K562 (cell line): ENCODE results near the gene ACLY. TPM values are rescaled to one million over a fixed set of nuclear protein-coding genes. Genes with fewer than 3 reads are reported as not detected.

ENCODE experiments used
- FIP1L1 ChIP-seq: fragments of 200-400 bp; formaldehyde crosslinking; IDR thresholded peaks from 2 replicates; pipeline ENCODE4 v1.6.1; 2018; ENCODE audit warnings: mild to moderate bottlenecking, low read depth, low read length; ENCODE audit not compliant: poor library complexity, severe bottlenecking
- FOXM1 ChIP-seq, 2 experiments: fragments of 450-650 bp in 1 of 2; sonication (generic) in 1 of 2; formaldehyde crosslinking in 1 of 2; IDR thresholded peaks; 2 replicates each; pipeline versions ENCODE4 v1.6.1 to v1.9.0; 2017 to 2022; ENCODE audit warnings: low read depth in 2 of 2, mild to moderate bottlenecking in 2 of 2, missing genetic modification reagents in 1 of 2, moderate library complexity in 1 of 2
- GABPB1 ChIP-seq: sonication (generic); formaldehyde crosslinking; IDR thresholded peaks from 2 replicates; pipeline ENCODE4 v1.8.0; 2022; ENCODE audit warnings: mild to moderate bottlenecking, missing genetic modification reagents
- HCFC1 ChIP-seq: IDR thresholded peaks from 2 replicates; pipeline ENCODE4 v1.6.1; 2012; ENCODE audit warnings: low read depth, low read length, improper control_type of control experiment
- KLF13 ChIP-seq: fragments of 450-650 bp; IDR thresholded peaks from 2 replicates; pipeline ENCODE4 v1.6.1; 2016; ENCODE audit warnings: missing genetic modification characterization, low read depth, mild to moderate bottlenecking, missing compliant biosample characterization, moderate library complexity, borderline replicate concordance
- LEF1 ChIP-seq: fragments of 450-650 bp; IDR thresholded peaks from 2 replicates; pipeline ENCODE4 v1.6.1; 2016; ENCODE audit warnings: mild to moderate bottlenecking
- POLR2H ChIP-seq: IDR thresholded peaks from 2 replicates; pipeline ENCODE4 v1.6.1; 2016; ENCODE audit warnings: missing genetic modification characterization, low read depth, mild to moderate bottlenecking, control low read depth, missing compliant biosample characterization, moderate library complexity
- RBM34 ChIP-seq: fragments of 200-400 bp; formaldehyde crosslinking; IDR thresholded peaks from 2 replicates; pipeline ENCODE4 v1.6.1; 2018; ENCODE audit warnings: low read length, borderline replicate concordance; ENCODE audit not compliant: insufficient read depth
- SMARCE1 ChIP-seq: fragments of 450-650 bp; IDR thresholded peaks from 2 replicates; pipeline ENCODE4 v1.7.1; 2016; ENCODE audit warnings: mild to moderate bottlenecking
- SUPT5H ChIP-seq: fragments of 450-650 bp; IDR thresholded peaks from 2 replicates; pipeline ENCODE4 v1.6.1; 2016
- polyA plus RNA-seq, 8 experiments: library from polyadenylated mRNA; depleted of rRNA in 4 of 8; stranded (reverse) in 5 of 8; unstranded in 3 of 8; fragments of >200 nt; fragmentation: Nextera tagmentation in 2 of 8; fragmentation: Illumina TruSeq in 1 of 8; extraction: Ambion mirVana in 2 of 8; extraction: Trizol in 1 of 8; gene quantifications; 2 replicates each; pipeline versions ENCODE4 v1.2.1 to v1.2.3, GENCODE V29; 2011 to 2014; ENCODE audit warnings: inconsistent platforms in 1 of 8, missing spikeins in 1 of 8
- total RNA-seq, 7 experiments: library from RNA; depleted of rRNA in 6 of 7; stranded (reverse); fragments of >200 nt in 6 of 7; fragmentation: Illumina TruSeq in 2 of 7; extraction: Trizol in 2 of 7; gene quantifications; 2 replicates each; pipeline versions ENCODE4 v1.2.1 to v1.2.3, GENCODE V29; 2011 to 2021; ENCODE audit warnings: low replicate concordance in 1 of 7
- TF ChIP-seq, protein P1 (sequence below): IDR thresholded peaks from 2 replicates; pipeline ENCODE4 v1.6.1; 2016; ENCODE audit warnings: missing genetic modification characterization, missing compliant biosample characterization
- TF ChIP-seq, protein P2 (sequence below): sonication (generic); formaldehyde crosslinking; IDR thresholded peaks from 2 replicates; pipeline ENCODE4 v1.8.0; 2022; ENCODE audit warnings: mild to moderate bottlenecking, missing genetic modification reagents
- TF ChIP-seq, protein P3 (sequence below): fragments of 200-800 bp; sonication (Bioruptor generic); IDR thresholded peaks from 2 replicates; pipeline ENCODE4 v1.6.1; 2016; ENCODE audit warnings: missing genetic modification characterization, missing compliant biosample characterization
- TF ChIP-seq, protein P4 (sequence below), 2 experiments: fragments of 450-650 bp in 1 of 2; sonication (generic) in 1 of 2; formaldehyde crosslinking; conservative IDR thresholded peaks; 2 replicates each; pipeline versions ENCODE4 v1.4.0 to v1.8.1; 2020 to 2022; ENCODE audit warnings: mild to moderate bottlenecking in 1 of 2, missing genetic modification reagents in 1 of 2

ACLY gene
- total and polyA plus RNA-seq, 9 of the 15 experiments (the other 6 are each of a cell fraction or from before 2014, with no cell fraction given): 42.9 to 280 (median 125) TPM

DNA sequence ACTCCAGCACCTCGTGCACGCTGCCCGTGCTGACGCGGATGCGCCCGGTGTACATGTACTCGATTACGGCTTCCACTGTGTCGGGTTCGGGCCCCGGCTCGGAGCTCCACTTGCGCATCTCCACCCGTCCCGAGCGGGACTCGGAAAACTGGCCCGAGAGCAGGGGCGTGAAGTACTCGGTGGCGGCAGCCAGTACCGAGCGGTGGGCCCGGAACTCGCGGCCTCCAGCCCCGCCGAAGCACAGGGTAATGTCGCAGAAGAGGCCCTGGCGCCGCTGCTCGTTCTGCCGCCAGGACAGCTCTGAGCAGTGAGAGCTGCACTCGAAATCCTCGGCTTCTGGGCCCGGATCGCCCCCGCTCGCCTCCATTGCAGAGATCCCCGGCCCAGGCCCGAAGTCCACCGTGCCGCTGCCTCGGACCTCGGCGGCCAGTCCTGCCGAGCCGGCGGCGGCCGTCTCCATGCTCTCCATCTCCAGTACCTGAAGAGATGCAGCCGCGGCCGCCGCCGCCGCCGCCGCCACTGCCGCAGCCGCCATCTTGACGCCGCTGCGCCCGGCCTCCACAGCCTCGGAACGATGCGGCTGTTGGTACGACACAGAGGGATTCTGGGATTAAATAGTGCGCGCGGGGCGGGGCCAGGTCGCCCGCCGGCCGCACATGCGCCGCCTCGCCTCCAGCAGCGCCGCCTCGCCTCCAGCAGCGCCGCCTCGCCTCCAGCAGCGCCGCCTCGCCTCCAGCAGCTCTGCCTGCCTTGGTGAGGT, 53.7 kb downstream of the ACLY start, which contains the start of gene KLHL11 (continued):
- TF ChIP-seq KLF13 (tag) (0 out of 2 replicates have a peak, but pooled peaks have one; percentile 25), SUPT5H (peak; percentile 85), FIP1L1 (peak; percentile 56), GABPB1 (CRISPR knock-in tag) (peak; percentile 47; the same call in 1 of the 2 replicates), RBM34 (no peak), HCFC1 (peak; percentile 57), SMARCE1 (0 out of 2 replicates have a peak, but pooled peaks have one; percentile 31), LEF1 (no peak), FOXM1 (IDR thresholded peaks at IDR 0.05; ENCODE audit: low read depth) (no peak), FOXM1 (CRISPR knock-in tag; IDR thresholded peaks at IDR 0.05; ENCODE audit: low read depth) (no peak), POLR2H (tag) (peak; percentile 73)
- TF ChIP-seq, protein P1, sequence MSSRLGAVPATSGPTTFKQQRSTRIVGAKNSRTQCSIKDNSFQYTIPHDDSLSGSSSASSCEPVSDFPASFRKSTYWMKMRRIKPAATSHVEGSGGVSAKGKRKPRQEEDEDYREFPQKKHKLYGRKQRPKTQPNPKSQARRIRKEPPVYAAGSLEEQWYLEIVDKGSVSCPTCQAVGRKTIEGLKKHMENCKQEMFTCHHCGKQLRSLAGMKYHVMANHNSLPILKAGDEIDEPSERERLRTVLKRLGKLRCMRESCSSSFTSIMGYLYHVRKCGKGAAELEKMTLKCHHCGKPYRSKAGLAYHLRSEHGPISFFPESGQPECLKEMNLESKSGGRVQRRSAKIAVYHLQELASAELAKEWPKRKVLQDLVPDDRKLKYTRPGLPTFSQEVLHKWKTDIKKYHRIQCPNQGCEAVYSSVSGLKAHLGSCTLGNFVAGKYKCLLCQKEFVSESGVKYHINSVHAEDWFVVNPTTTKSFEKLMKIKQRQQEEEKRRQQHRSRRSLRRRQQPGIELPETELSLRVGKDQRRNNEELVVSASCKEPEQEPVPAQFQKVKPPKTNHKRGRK (tag): no peak
- TF ChIP-seq, protein P2, sequence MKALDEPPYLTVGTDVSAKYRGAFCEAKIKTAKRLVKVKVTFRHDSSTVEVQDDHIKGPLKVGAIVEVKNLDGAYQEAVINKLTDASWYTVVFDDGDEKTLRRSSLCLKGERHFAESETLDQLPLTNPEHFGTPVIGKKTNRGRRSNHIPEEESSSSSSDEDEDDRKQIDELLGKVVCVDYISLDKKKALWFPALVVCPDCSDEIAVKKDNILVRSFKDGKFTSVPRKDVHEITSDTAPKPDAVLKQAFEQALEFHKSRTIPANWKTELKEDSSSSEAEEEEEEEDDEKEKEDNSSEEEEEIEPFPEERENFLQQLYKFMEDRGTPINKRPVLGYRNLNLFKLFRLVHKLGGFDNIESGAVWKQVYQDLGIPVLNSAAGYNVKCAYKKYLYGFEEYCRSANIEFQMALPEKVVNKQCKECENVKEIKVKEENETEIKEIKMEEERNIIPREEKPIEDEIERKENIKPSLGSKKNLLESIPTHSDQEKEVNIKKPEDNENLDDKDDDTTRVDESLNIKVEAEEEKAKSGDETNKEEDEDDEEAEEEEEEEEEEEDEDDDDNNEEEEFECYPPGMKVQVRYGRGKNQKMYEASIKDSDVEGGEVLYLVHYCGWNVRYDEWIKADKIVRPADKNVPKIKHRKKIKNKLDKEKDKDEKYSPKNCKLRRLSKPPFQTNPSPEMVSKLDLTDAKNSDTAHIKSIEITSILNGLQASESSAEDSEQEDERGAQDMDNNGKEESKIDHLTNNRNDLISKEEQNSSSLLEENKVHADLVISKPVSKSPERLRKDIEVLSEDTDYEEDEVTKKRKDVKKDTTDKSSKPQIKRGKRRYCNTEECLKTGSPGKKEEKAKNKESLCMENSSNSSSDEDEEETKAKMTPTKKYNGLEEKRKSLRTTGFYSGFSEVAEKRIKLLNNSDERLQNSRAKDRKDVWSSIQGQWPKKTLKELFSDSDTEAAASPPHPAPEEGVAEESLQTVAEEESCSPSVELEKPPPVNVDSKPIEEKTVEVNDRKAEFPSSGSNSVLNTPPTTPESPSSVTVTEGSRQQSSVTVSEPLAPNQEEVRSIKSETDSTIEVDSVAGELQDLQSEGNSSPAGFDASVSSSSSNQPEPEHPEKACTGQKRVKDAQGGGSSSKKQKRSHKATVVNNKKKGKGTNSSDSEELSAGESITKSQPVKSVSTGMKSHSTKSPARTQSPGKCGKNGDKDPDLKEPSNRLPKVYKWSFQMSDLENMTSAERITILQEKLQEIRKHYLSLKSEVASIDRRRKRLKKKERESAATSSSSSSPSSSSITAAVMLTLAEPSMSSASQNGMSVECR (CRISPR knock-in tag): peak; percentile 65; the same call in 1 of the 2 replicates
- TF ChIP-seq, protein P3, sequence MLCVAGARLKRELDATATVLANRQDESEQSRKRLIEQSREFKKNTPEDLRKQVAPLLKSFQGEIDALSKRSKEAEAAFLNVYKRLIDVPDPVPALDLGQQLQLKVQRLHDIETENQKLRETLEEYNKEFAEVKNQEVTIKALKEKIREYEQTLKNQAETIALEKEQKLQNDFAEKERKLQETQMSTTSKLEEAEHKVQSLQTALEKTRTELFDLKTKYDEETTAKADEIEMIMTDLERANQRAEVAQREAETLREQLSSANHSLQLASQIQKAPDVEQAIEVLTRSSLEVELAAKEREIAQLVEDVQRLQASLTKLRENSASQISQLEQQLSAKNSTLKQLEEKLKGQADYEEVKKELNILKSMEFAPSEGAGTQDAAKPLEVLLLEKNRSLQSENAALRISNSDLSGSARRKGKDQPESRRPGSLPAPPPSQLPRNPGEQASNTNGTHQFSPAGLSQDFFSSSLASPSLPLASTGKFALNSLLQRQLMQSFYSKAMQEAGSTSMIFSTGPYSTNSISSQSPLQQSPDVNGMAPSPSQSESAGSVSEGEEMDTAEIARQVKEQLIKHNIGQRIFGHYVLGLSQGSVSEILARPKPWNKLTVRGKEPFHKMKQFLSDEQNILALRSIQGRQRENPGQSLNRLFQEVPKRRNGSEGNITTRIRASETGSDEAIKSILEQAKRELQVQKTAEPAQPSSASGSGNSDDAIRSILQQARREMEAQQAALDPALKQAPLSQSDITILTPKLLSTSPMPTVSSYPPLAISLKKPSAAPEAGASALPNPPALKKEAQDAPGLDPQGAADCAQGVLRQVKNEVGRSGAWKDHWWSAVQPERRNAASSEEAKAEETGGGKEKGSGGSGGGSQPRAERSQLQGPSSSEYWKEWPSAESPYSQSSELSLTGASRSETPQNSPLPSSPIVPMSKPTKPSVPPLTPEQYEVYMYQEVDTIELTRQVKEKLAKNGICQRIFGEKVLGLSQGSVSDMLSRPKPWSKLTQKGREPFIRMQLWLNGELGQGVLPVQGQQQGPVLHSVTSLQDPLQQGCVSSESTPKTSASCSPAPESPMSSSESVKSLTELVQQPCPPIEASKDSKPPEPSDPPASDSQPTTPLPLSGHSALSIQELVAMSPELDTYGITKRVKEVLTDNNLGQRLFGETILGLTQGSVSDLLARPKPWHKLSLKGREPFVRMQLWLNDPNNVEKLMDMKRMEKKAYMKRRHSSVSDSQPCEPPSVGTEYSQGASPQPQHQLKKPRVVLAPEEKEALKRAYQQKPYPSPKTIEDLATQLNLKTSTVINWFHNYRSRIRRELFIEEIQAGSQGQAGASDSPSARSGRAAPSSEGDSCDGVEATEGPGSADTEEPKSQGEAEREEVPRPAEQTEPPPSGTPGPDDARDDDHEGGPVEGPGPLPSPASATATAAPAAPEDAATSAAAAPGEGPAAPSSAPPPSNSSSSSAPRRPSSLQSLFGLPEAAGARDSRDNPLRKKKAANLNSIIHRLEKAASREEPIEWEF (CRISPR knock-in tag): no peak
- TF ChIP-seq, protein P4, sequence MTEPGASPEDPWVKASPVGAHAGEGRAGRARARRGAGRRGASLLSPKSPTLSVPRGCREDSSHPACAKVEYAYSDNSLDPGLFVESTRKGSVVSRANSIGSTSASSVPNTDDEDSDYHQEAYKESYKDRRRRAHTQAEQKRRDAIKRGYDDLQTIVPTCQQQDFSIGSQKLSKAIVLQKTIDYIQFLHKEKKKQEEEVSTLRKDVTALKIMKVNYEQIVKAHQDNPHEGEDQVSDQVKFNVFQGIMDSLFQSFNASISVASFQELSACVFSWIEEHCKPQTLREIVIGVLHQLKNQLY (CRISPR knock-in tag; conservative IDR thresholded peaks at IDR 0.05): no peak
